GOT3 (cell line): ENCODE data around the gene SLX1A.
"Not testable (repeated sequence)": the region's sequence is repeated elsewhere in the genome, so short reads cannot be mapped to it uniquely, and the experiment has no call there.

Source experiments
- DNase-seq: peaks from one replicate; lab custom pipeline; 2025; ENCODE audit warnings: mixed read lengths; lab: John Stamatoyannopoulos, UW

SLX1A gene

GRCh38 chr16:30184096-30184890, 9.4 kb upstream of the SLX1A start:
- DNase-seq, result no peak

- DNase-seq, result no peak
Measured at GRCh38 chr16:30184891-30185682, 8.6 kb upstream of the SLX1A start.

GRCh38 chr16:30185683-30186421, 7.8 kb upstream of the SLX1A start:
- no peak for DNase-seq

GRCh38 chr16:30186444-30186781, 7.3 kb upstream of the SLX1A start:
- no peak for DNase-seq

- DNase-seq, result no peak
Measured at GRCh38 chr16:30186782-30187555, 6.7 kb upstream of the SLX1A start.

- no peak for DNase-seq
Measured at GRCh38 chr16:30187556-30187865, 6.2 kb upstream of the SLX1A start.

GRCh38 chr16:30187971-30188561, 5.6 kb upstream of the SLX1A start:
- no peak for DNase-seq

GRCh38 chr16:30191158-30191557, 2.5 kb upstream of the SLX1A start:
- DNase-seq, result not testable (repeated sequence)

- DNase-seq, result not testable (repeated sequence)
Measured at GRCh38 chr16:30193098-30193497, 577 bp upstream of the SLX1A start.

GRCh38 chr16:30194172-30194925, 674 bp downstream of the SLX1A start:
- not testable (repeated sequence) for DNase-seq

GRCh38 chr16:30197001-30197400, 3.3 kb downstream of the SLX1A start:
- DNase-seq, result not testable (repeated sequence)

GRCh38 chr16:30199049-30199448, 5.4 kb downstream of the SLX1A start, which contains the start of gene SULT1A3:
TSS of gene SULT1A3 (plus strand) at chr16:30199255. CDS start at chr16:30200729, 1,474 bp downstream.
- not testable (repeated sequence) for DNase-seq

GRCh38 chr16:30199608-30200343, 6.1 kb downstream of the SLX1A start:
- not testable (repeated sequence) for DNase-seq

- DNase-seq, result not testable (repeated sequence)
Measured at GRCh38 chr16:30205541-30206236, 12.0 kb downstream of the SLX1A start.

- DNase-seq, result not testable (repeated sequence)
Measured at GRCh38 chr16:30206252-30206651, 12.6 kb downstream of the SLX1A start.

GRCh38 chr16:30207063-30207704, 13.5 kb downstream of the SLX1A start:
- not testable (repeated sequence) for DNase-seq

- DNase-seq, result not testable (repeated sequence)
Measured at GRCh38 chr16:30209032-30209431, 15.4 kb downstream of the SLX1A start.

GRCh38 chr16:30211414-30211813, 17.7 kb downstream of the SLX1A start:
- DNase-seq, result not testable (repeated sequence)

GRCh38 chr16:30217082-30217481, 23.4 kb downstream of the SLX1A start:
- not testable (repeated sequence) for DNase-seq
